ENCODE measurements around the gene PAK5.
"Not testable (repeated sequence)": the region's sequence is repeated elsewhere in the genome, so short reads cannot be mapped to it uniquely, and the experiment has no call there.

The PAK5 gene

GRCh38 chr20:9686455-9686854, 152.4 kb downstream of the PAK5 start:
- no peak for DNase-seq (ENCODE audit: low read depth in 1 of 2, low spot score in 1 of 2)

GRCh38 chr20:9686001-9686400, 152.9 kb downstream of the PAK5 start:
- DNase-seq (ENCODE audit: low read depth in 1 of 2, low spot score in 1 of 2) = no peak

- DNase-seq (ENCODE audit: low read depth in 1 of 2, low spot score in 1 of 2) = no peak
Measured at GRCh38 chr20:9685011-9685410, 153.9 kb downstream of the PAK5 start.

- no peak for DNase-seq (ENCODE audit: low read depth in 1 of 2, low spot score in 1 of 2)
Measured at GRCh38 chr20:9677100-9677623, 161.7 kb downstream of the PAK5 start.

GRCh38 chr20:9672981-9673380, 165.9 kb downstream of the PAK5 start:
- no peak for DNase-seq (ENCODE audit: low read depth in 1 of 2, low spot score in 1 of 2)

- DNase-seq (ENCODE audit: low read depth in 1 of 2, low spot score in 1 of 2) = no peak
Measured at GRCh38 chr20:9672027-9672426, 166.8 kb downstream of the PAK5 start.

GRCh38 chr20:9668381-9668780, 170.5 kb downstream of the PAK5 start:
- no peak for DNase-seq (ENCODE audit: low read depth in 1 of 2, low spot score in 1 of 2)

- DNase-seq (ENCODE audit: low read depth in 1 of 2, low spot score in 1 of 2) = no peak
Measured at GRCh38 chr20:9663423-9663822, 175.5 kb downstream of the PAK5 start.

- no peak for DNase-seq (ENCODE audit: low read depth in 1 of 2, low spot score in 1 of 2)
Measured at GRCh38 chr20:9660236-9660868, 178.5 kb downstream of the PAK5 start.

- no peak for DNase-seq (ENCODE audit: low read depth in 1 of 2, low spot score in 1 of 2)
Measured at GRCh38 chr20:9647741-9648140, 191.1 kb downstream of the PAK5 start.

GRCh38 chr20:9646375-9646774, 192.5 kb downstream of the PAK5 start:
- DNase-seq (ENCODE audit: low read depth in 1 of 2, low spot score in 1 of 2) = no peak

- no peak for DNase-seq (ENCODE audit: low read depth in 1 of 2, low spot score in 1 of 2)
Measured at GRCh38 chr20:9642882-9643281, 196.0 kb downstream of the PAK5 start.

GRCh38 chr20:9641499-9642000, 197.3 kb downstream of the PAK5 start:
- not testable (repeated sequence) for DNase-seq (ENCODE audit: low read depth in 1 of 2, low spot score in 1 of 2)

GRCh38 chr20:9637889-9638288, 201.0 kb downstream of the PAK5 start:
- DNase-seq (ENCODE audit: low read depth in 1 of 2, low spot score in 1 of 2) = no peak

- DNase-seq (ENCODE audit: low read depth in 1 of 2, low spot score in 1 of 2) = no peak
Measured at GRCh38 chr20:9635750-9636149, 203.1 kb downstream of the PAK5 start.

- DNase-seq (ENCODE audit: low read depth in 1 of 2, low spot score in 1 of 2) = no peak
Measured at GRCh38 chr20:9634327-9634726, 204.5 kb downstream of the PAK5 start.

- DNase-seq (ENCODE audit: low read depth in 1 of 2, low spot score in 1 of 2) = no peak
Measured at GRCh38 chr20:9632991-9633390, 205.9 kb downstream of the PAK5 start.

- no peak for DNase-seq (ENCODE audit: low read depth in 1 of 2, low spot score in 1 of 2)
Measured at GRCh38 chr20:9632265-9632664, 206.6 kb downstream of the PAK5 start.

GRCh38 chr20:9630554-9630953, 208.3 kb downstream of the PAK5 start:
- no peak for DNase-seq (ENCODE audit: low read depth in 1 of 2, low spot score in 1 of 2)

- DNase-seq (ENCODE audit: low read depth in 1 of 2, low spot score in 1 of 2) = no peak
Measured at GRCh38 chr20:9629831-9630230, 209.0 kb downstream of the PAK5 start.

GRCh38 chr20:9628589-9628988, 210.3 kb downstream of the PAK5 start:
- DNase-seq (ENCODE audit: low read depth in 1 of 2, low spot score in 1 of 2) = no peak

GRCh38 chr20:9628141-9628540, 210.7 kb downstream of the PAK5 start:
- no peak for DNase-seq (ENCODE audit: low read depth in 1 of 2, low spot score in 1 of 2)

GRCh38 chr20:9627219-9627618, 211.7 kb downstream of the PAK5 start:
- no peak for DNase-seq (ENCODE audit: low read depth in 1 of 2, low spot score in 1 of 2)
